ENCODE results near the gene TSSC4.

TSSC4 gene

GRCh38 chr11:2388431-2389376, 11.8 kb upstream of the TSSC4 start:
- ChIA-PET CTCF (no interaction called here), POLR2A (interaction anchor here (3.1 kb wide), 1 partner anchor 11 kb away, joined by 18 read pairs; no protein-coding TSS in a partner anchor)
- Histone ChIP-seq H3K4me1 (ENCODE audit: control insufficient read depth, insufficient read depth, low read length) (no peaks in the 10 kb centered on the region), H3K27ac (ENCODE audit: extremely low read depth, low read depth, low read length) (no peak overlapping the region), H3K4me3 (ENCODE audit: low read depth, low read length) (no peak overlapping the region), H3K9me3 (ENCODE audit: control insufficient read depth, insufficient read depth, low read depth, low read length) (no peaks in the 10 kb centered on the region), H3K36me3 (ENCODE audit: control insufficient read depth in 2 of 2, insufficient read depth in 1 of 2, low read length in 2 of 2) (peaks cover 0 to 77% of the 10 kb centered on the region in 2 experiments; a peak in 1 of 3 replicates)
- TF ChIP-seq ZNF560 (tag by site-specific recombination; IDR thresholded peaks at IDR 0.05; ENCODE audit: borderline replicate concordance), result no peak
- TF ChIP-seq ZNF549 (tag by site-specific recombination; IDR thresholded peaks at IDR 0.05), result no peak
- TF ChIP-seq PATZ1 (tag by site-specific recombination; IDR thresholded peaks at IDR 0.05), result no peak
- no peak for TF ChIP-seq ZNF610 (tag by site-specific recombination; IDR thresholded peaks at IDR 0.05; ENCODE audit: borderline replicate concordance)
- TF ChIP-seq ZNF433 (tag by site-specific recombination; IDR thresholded peaks at IDR 0.05; ENCODE audit: low read depth), result no peak
- no peak for TF ChIP-seq ZNF660 (tag by site-specific recombination; IDR thresholded peaks at IDR 0.05)
- TF ChIP-seq ZNF391 (tag by site-specific recombination; IDR thresholded peaks at IDR 0.05; ENCODE audit: borderline replicate concordance, low read depth), result no peak
- no peak for TF ChIP-seq ZSCAN16 (tag by site-specific recombination; IDR thresholded peaks at IDR 0.05)
- no peak for TF ChIP-seq ZNF112 (tag by site-specific recombination; IDR thresholded peaks at IDR 0.05)
- no peak for TF ChIP-seq ZFP69B (tag by site-specific recombination; IDR thresholded peaks at IDR 0.05)
- TF ChIP-seq ZBTB10 (tag by site-specific recombination; IDR thresholded peaks at IDR 0.05), result no peak
- no peak for TF ChIP-seq ZNF623 (tag by site-specific recombination; IDR thresholded peaks at IDR 0.05)
- no peak for TF ChIP-seq EGR2 (tag by site-specific recombination; IDR thresholded peaks at IDR 0.05; ENCODE audit: low read depth)

GRCh38 chr11:2389377-2390026, 11.0 kb upstream of the TSSC4 start:
- Histone ChIP-seq H3K9me3 (ENCODE audit: control insufficient read depth, insufficient read depth, low read depth, low read length) (no peaks in the 10 kb centered on the region), H3K4me3 (ENCODE audit: low read depth, low read length) (no peak overlapping the region), H3K36me3 (ENCODE audit: control insufficient read depth in 2 of 2, insufficient read depth in 1 of 2, low read length in 2 of 2) (peaks cover 0 to 85% of the 10 kb centered on the region in 2 experiments; a peak in 1 of 3 replicates), H3K4me1 (ENCODE audit: control insufficient read depth, insufficient read depth, low read length) (no peaks in the 10 kb centered on the region), H3K27ac (ENCODE audit: extremely low read depth, low read depth, low read length) (no peak overlapping the region)
- TF ChIP-seq GLIS2 (tag by site-specific recombination; IDR thresholded peaks at IDR 0.05) (peak; percentile 34; the same call in 1 of the 2 replicates), ZNF48 (tag by site-specific recombination; IDR thresholded peaks at IDR 0.05) (no peak), ZBTB10 (tag by site-specific recombination; IDR thresholded peaks at IDR 0.05) (peak; percentile 60), ZNF677 (tag by site-specific recombination; IDR thresholded peaks at IDR 0.05) (no peak), ZXDB (tag by site-specific recombination; IDR thresholded peaks at IDR 0.05) (no peak), CTCF (tag by site-specific recombination; IDR thresholded peaks at IDR 0.05) (no peak)
- ChIA-PET CTCF (no interaction called here), POLR2A (interaction anchor here (1.9 kb wide), 2 partner anchors 12 to 13 kb away, joined by 13 to 15 read pairs; partner anchors contain the start of gene CD81)
